Measurements from ENCODE around the gene CATSPER4. TPM values are rescaled to one million over a fixed set of nuclear protein-coding genes. Genes with fewer than 3 reads are reported as not detected.

The CATSPER4 gene
- total RNA-seq, 2 donors from 2014 or later, result 1.5 TPM; not detected in 1

DNA sequence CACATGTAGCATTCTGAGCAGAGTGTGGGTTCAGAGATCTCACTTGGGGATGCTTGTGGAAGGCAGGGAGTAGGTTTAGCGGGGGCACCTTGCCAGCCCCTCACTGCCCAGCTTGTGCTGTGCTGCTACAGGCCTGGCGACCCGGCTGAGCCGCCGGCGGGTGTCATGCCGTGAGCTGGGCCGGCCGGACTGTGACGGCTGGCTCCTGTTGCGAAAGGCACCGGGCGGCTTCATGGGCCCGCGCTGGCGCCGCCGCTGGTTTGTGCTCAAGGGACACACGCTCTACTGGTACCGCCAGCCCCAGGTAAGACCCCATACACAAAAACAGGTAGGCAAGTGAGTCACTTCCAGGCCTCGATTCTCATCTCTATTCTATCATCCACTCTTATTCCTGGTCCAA, 5.5 kb upstream of the CATSPER4 start:
- H3K9me3 ChIP-seq, result no peaks in the 10 kb centered on the region
- no peaks in the 10 kb centered on the region for H3K36me3 ChIP-seq
- DNase-seq (ENCODE audit: low spot score), result no peak
- WGBS, result 95% methylated on average over 21 of the region's 21 CpGs
- H3K4me3 ChIP-seq, result no peak overlapping the region
- no peak for TF ChIP-seq POLR2A (IDR thresholded peaks at IDR 0.05)
- no peak overlapping the region for H3K27ac ChIP-seq
- intact Hi-C loops (cut with DNase I), result no loop called here
- no peaks in the 10 kb centered on the region for H3K4me1 ChIP-seq (replicated peaks)
- no peaks in the 10 kb centered on the region for H3K27me3 ChIP-seq (replicated peaks; ENCODE audit: insufficient read depth)

DNA sequence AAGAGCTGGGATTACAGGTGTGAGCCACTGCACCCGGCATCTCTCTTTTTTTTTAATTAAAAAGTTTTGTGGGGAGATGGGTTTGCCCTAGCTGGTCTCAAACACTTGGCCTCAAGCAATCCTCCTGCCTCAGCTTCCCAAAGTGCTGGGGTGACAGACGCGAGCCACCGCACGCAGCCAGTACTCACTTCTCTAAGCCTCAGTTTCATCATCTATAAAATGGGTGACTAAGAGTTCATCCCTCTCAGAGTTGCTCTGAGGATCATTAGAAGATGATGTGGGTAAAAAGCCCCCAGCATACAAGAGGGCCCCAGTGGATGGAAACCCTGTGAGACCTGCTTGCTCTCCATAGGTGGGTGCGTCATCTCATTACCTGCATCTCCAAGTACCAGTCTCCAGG, 2.5 kb upstream of the CATSPER4 start:
- Histone ChIP-seq H3K27ac (no peak overlapping the region), H3K27me3 (replicated peaks; ENCODE audit: insufficient read depth) (no peaks in the 10 kb centered on the region), H3K36me3 (no peaks in the 10 kb centered on the region), H3K4me3 (no peak overlapping the region), H3K9me3 (no peaks in the 10 kb centered on the region), H3K4me1 (replicated peaks) (no peaks in the 10 kb centered on the region)
- intact Hi-C loops (cut with DNase I), result no loop called here
- TF ChIP-seq POLR2AphosphoS5 (IDR thresholded peaks at IDR 0.05) (no peak), POLR2A (IDR thresholded peaks at IDR 0.05) (no peak)
- TF ChIP-seq, protein P1, sequence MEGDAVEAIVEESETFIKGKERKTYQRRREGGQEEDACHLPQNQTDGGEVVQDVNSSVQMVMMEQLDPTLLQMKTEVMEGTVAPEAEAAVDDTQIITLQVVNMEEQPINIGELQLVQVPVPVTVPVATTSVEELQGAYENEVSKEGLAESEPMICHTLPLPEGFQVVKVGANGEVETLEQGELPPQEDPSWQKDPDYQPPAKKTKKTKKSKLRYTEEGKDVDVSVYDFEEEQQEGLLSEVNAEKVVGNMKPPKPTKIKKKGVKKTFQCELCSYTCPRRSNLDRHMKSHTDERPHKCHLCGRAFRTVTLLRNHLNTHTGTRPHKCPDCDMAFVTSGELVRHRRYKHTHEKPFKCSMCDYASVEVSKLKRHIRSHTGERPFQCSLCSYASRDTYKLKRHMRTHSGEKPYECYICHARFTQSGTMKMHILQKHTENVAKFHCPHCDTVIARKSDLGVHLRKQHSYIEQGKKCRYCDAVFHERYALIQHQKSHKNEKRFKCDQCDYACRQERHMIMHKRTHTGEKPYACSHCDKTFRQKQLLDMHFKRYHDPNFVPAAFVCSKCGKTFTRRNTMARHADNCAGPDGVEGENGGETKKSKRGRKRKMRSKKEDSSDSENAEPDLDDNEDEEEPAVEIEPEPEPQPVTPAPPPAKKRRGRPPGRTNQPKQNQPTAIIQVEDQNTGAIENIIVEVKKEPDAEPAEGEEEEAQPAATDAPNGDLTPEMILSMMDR (IDR thresholded peaks at IDR 0.05), result no peak
- 95% methylated on average over 6 of the region's 6 CpGs for WGBS
- DNase-seq (ENCODE audit: low spot score), result no peak

DNA sequence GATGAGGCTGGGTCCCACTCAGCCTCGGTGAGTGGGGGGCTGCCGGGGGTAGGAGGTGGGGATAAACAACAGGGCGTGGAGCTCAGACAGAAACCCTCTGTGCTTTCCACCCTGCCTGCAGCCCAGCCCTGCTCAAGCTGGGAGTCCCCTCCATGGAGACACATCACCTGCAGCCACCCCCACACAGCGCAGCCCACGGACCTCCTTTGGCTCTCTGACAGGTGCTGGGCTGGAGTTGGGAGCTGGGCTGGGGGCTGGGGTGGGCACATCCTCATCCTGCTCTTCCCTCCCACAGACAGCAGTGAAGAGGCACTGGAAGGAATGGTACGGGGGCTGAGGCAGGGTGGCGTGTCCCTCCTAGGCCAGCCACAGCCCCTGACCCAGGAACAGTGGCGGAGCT, 1.9 kb upstream of the CATSPER4 start:
- TF ChIP-seq POLR2AphosphoS5 (IDR thresholded peaks at IDR 0.05), result no peak
- TF ChIP-seq POLR2A (IDR thresholded peaks at IDR 0.05), result no peak
- TF ChIP-seq, protein P1 (IDR thresholded peaks at IDR 0.05), result no peak
- Histone ChIP-seq H3K9me3 (no peaks in the 10 kb centered on the region), H3K27ac (no peak overlapping the region), H3K4me3 (no peak overlapping the region), H3K4me1 (replicated peaks) (no peaks in the 10 kb centered on the region), H3K36me3 (no peaks in the 10 kb centered on the region), H3K27me3 (replicated peaks; ENCODE audit: insufficient read depth) (no peaks in the 10 kb centered on the region)
- intact Hi-C loops (cut with DNase I), result no loop called here
- no peak for DNase-seq (ENCODE audit: low spot score)
- WGBS, result 97% methylated on average over 8 of the region's 8 CpGs

DNA sequence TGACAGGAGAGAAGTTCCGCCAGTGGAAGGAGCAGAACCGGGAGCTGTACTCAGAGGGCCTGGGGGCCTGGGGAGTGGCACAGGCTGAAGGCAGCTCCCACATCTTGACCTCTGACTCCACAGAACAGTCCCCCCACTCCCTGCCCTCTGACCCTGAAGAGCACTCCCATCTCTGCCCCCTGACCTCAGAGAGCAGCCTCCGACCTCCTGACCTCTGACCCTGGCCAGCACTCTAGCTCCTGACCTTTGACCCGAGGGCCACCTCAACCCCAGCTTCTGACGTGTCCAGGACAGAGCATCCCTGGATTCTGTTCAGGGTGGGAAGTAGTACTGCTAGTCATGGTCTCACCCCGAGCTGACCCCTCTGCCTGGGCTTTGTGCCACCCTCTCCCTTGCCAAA, 1.1 kb upstream of the CATSPER4 start:
- Histone ChIP-seq H3K4me1 (replicated peaks) (no peaks in the 10 kb centered on the region), H3K4me3 (no peak overlapping the region), H3K9me3 (no peaks in the 10 kb centered on the region), H3K27me3 (replicated peaks; ENCODE audit: insufficient read depth) (no peaks in the 10 kb centered on the region), H3K27ac (no peak overlapping the region), H3K36me3 (no peaks in the 10 kb centered on the region)
- TF ChIP-seq POLR2AphosphoS5 (IDR thresholded peaks at IDR 0.05) (no peak), POLR2A (IDR thresholded peaks at IDR 0.05) (no peak)
- TF ChIP-seq, protein P1 (IDR thresholded peaks at IDR 0.05), result no peak
- intact Hi-C loops (cut with DNase I), result no loop called here
- no peak for DNase-seq (ENCODE audit: low spot score)
- 58% methylated on average over 6 of the region's 6 CpGs for WGBS

- no peak overlapping the region for H3K4me3 ChIP-seq
- intact Hi-C loops (cut with DNase I), result no loop called here
- no peak for DNase-seq (ENCODE audit: low spot score)
- H3K36me3 ChIP-seq, result no peaks in the 10 kb centered on the region
- H3K9me3 ChIP-seq, result no peaks in the 10 kb centered on the region
- H3K27me3 ChIP-seq (replicated peaks; ENCODE audit: insufficient read depth), result no peaks in the 10 kb centered on the region
- TF ChIP-seq POLR2A (IDR thresholded peaks at IDR 0.05) (no peak), POLR2AphosphoS5 (IDR thresholded peaks at IDR 0.05) (no peak)
- TF ChIP-seq, protein P1 (IDR thresholded peaks at IDR 0.05), result no peak
- WGBS, result 72% methylated on average over 7 of the region's 7 CpGs
- no peaks in the 10 kb centered on the region for H3K4me1 ChIP-seq (replicated peaks)
- no peak overlapping the region for H3K27ac ChIP-seq
Observed at GRCh38 chr1:26189751-26190275, 589 bp upstream of the CATSPER4 start.
